Immature natural killer cell (primary cell): ENCODE results near the gene ZNF423. TPM values are rescaled to one million over a fixed set of nuclear protein-coding genes. Genes with fewer than 3 reads are reported as not detected.

Experiments
- DNase-seq, 3 donors: peaks; one replicate each; pipeline ENCODE4 v3.0.0; 2022; ENCODE audit warnings: mixed read lengths in 1 of 3
- H3K27ac Mint-ChIP-seq, 6 donors: one replicate each; pipeline ENCODE4 v1.8.0; 2020; ENCODE audit warnings: mixed read lengths in 6 of 6, mild to moderate bottlenecking in 5 of 6, inconsistent platforms in 4 of 6, moderate library complexity in 3 of 6
- H3K27me3 Mint-ChIP-seq, 3 donors: one replicate each; pipeline ENCODE4 v1.8.0; 2020 to 2021; ENCODE audit warnings: low read depth in 3 of 3, mild to moderate bottlenecking in 3 of 3, mixed read lengths in 3 of 3, moderate library complexity in 3 of 3, inconsistent platforms in 1 of 3
- H3K36me3 Mint-ChIP-seq, 3 donors: one replicate each; pipeline ENCODE4 v1.8.0; 2020; ENCODE audit warnings: mixed read lengths in 3 of 3, inconsistent platforms in 2 of 3, mild to moderate bottlenecking in 2 of 3
- H3K4me1 Mint-ChIP-seq, 2 donors: one replicate each; pipeline ENCODE4 v1.8.0; 2020; ENCODE audit warnings: inconsistent platforms in 2 of 2, mild to moderate bottlenecking in 2 of 2, mixed read lengths in 2 of 2, moderate library complexity in 1 of 2
- H3K4me3 Mint-ChIP-seq, 5 donors: one replicate each; pipeline ENCODE4 v1.8.0; 2020; ENCODE audit warnings: mild to moderate bottlenecking in 5 of 5, mixed read lengths in 5 of 5, inconsistent platforms in 3 of 5, moderate library complexity in 3 of 5
- H3K9me3 Mint-ChIP-seq, 6 donors: one replicate each; pipeline ENCODE4 v1.8.0; 2020; ENCODE audit warnings: mild to moderate bottlenecking in 6 of 6, mixed read lengths in 6 of 6, inconsistent platforms in 4 of 6, moderate library complexity in 3 of 6
- polyA plus RNA-seq, 3 donors: library from polyadenylated mRNA; unstranded; fragments of 300-500 nt; fragmentation: Illumina TruSeq; gene quantifications; one replicate each; pipeline ENCODE4 v1.2.3, GENCODE V29; 2021

The ZNF423 gene
- polyA plus RNA-seq, 3 donors from 2014 or later: not detected

DNA sequence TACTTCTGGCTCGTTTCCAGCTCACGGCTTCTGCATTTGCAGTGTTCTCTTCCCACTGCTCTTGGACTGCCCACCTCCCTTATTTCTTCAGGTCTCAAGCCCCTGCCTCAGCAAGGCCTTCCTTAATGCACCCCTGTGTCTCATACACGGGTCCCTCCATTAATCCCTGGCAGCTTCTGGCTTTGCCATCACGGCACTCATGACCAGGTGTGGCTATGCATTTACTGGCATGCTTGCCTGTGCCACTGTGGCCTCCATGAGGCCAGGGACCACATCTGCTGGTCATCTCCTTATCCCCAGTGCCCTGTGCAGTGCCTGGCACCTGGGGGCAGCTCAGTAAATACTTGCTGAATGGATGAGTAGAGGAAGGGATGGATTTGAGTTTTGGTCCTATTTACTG, 368.2 kb downstream of the ZNF423 start:
- Mint-ChIP-seq H3K4me1 (no peaks in the 10 kb centered on the region), H3K9me3 (no peaks in the 10 kb centered on the region), H3K4me3 (no peak overlapping the region), H3K27ac (no peak overlapping the region), H3K36me3 (no peaks in the 10 kb centered on the region), H3K27me3 (peaks cover 3 to 5% (median 4%) of the 10 kb centered on the region in 3 donors)
- no peak for DNase-seq

DNA sequence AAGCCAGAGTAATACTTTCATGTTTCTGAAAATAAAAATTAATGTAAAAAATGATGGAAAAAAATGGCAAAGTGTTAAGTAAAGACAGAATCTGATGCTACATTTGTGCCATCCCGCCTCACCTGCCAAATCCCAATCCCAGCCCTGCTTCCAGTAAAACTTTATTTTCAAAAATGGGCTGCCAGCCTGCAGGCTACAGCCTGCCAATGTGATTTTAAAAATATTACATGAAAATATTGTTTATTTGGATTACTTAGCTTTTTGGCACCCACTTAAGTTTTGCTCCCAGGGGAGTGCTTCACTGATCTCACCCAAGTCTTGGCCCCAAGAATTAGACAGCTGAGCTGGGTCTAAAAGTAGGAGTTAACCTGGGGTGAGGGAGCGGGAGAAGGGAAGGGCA, 369.5 kb downstream of the ZNF423 start:
- Mint-ChIP-seq H3K27me3 (peaks cover 2 to 6% (median 5%) of the 10 kb centered on the region in 3 donors), H3K4me1 (no peaks in the 10 kb centered on the region), H3K27ac (no peak overlapping the region), H3K9me3 (no peaks in the 10 kb centered on the region), H3K36me3 (no peaks in the 10 kb centered on the region), H3K4me3 (no peak overlapping the region)
- DNase-seq: no peak

DNA sequence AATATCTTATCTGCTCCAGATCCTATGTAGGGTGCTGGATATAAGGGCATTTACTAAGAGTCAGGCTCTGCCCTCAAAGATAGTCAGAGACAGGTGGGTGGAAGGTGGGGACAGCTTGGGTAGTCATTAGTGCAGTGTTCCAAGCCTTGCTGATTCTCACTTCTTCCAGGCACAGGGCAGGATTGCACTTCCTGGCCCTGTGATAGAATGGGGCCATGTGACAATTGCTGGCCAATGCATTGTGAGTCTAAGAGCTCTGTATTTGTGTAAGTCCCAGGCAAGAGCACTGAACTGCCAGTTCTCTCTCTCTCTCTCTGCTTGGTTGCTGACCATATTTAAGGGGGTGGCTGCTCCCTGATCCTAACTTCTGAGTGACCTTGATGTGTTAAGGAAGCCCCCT, 370.2 kb downstream of the ZNF423 start:
- H3K36me3 Mint-ChIP-seq: no peaks in the 10 kb centered on the region
- H3K9me3 Mint-ChIP-seq: no peaks in the 10 kb centered on the region
- no peak overlapping the region for H3K27ac Mint-ChIP-seq
- peaks cover 2 to 7% (median 6%) of the 10 kb centered on the region in 3 donors for H3K27me3 Mint-ChIP-seq
- DNase-seq: no peak
- no peak overlapping the region for H3K4me3 Mint-ChIP-seq
- no peaks in the 10 kb centered on the region for H3K4me1 Mint-ChIP-seq

DNA sequence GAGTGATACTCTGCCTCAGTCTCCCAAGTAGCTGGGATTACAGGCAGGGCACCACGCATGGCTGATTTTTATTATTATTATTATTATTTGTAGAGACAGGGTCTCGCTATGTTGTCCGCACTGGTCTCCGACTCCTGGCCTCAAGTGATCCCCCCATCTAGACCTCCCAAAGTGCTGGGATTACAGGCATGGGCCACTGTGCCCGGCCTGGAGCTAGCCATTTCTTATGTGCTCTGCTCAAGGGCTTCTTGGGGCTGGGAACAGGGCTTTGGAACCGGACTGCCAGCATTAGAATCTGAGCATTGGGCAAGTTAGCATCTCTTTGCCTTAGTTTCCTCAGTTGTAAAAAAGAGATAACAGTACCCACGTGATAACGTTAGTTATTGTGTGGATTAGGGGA, 371.0 kb downstream of the ZNF423 start:
- no peaks in the 10 kb centered on the region for H3K9me3 Mint-ChIP-seq
- H3K27ac Mint-ChIP-seq: no peak overlapping the region
- no peaks in the 10 kb centered on the region for H3K4me1 Mint-ChIP-seq
- H3K4me3 Mint-ChIP-seq: no peak overlapping the region
- H3K36me3 Mint-ChIP-seq: no peaks in the 10 kb centered on the region
- peaks cover 2 to 7% (median 6%) of the 10 kb centered on the region in 3 donors for H3K27me3 Mint-ChIP-seq
- DNase-seq: no peak

DNA sequence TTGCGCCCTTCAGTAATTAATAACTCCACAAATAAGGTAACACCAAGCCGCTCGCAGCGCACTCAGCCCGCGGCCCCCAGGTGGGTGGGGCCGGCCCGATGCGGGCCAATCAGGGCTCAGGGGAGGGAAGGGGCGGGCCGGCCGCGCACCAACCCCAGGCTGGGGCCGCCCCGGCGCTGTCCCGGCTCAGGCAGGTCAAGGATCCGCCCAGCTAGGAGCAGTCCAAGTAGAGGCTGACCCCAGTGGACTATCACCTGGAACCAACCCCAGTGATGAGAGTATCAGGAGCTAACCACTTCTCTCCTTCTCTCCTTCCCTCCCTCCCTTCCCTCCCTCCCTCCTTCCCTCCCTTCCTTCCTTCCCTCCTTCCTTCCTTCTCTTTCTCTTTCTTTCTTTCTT, 371.5 kb downstream of the ZNF423 start:
- Mint-ChIP-seq H3K27ac (no peak overlapping the region), H3K27me3 (peaks cover 2 to 7% (median 6%) of the 10 kb centered on the region in 3 donors), H3K4me1 (no peaks in the 10 kb centered on the region), H3K9me3 (no peaks in the 10 kb centered on the region), H3K4me3 (no peak overlapping the region), H3K36me3 (no peaks in the 10 kb centered on the region)
- no peak for DNase-seq

DNA sequence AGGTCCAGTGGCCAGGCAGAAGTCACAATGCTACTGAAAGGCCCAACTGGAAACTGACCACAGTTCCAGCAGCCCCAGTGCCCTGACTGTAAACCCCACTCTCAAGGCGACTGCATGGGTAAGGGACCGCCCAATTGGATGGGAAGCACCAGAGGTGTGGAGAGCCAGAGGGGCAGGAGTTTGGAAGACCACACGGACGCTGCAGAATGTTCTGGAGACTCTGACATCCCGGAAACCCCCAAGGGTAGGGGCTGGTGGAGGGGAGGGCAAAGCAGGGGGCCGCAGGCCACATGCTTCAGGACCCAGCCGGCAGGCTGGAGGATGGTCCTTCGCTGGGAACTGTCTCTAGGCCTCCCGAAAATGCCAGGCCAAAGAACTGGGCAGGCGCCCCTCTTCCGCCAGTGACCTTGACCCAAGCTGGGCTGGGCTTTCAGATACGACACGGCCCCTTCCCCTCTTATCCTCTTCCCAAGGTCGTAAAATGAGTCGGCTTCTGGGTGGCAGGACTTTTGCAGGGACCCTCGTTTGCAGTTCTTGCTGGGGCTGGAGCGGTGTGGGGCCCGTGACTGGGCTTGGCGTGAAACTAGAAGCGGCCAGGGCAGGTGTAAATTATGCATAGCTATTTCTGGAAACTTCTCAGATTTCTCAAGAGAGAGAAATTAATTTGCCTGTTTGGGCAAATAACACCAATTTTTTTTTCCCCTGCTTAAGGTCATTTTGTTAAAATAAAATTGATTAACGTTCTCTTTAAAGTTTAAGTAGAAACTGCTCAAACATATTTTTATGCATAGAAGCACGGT, 372.1 kb downstream of the ZNF423 start:
- no peak overlapping the region for H3K27ac Mint-ChIP-seq
- peaks cover 2 to 7% (median 6%) of the 10 kb centered on the region in 3 donors for H3K27me3 Mint-ChIP-seq
- no peaks in the 10 kb centered on the region for H3K4me1 Mint-ChIP-seq
- H3K4me3 Mint-ChIP-seq: no peak overlapping the region
- no peaks in the 10 kb centered on the region for H3K9me3 Mint-ChIP-seq
- no peak for DNase-seq
- H3K36me3 Mint-ChIP-seq: no peaks in the 10 kb centered on the region

DNA sequence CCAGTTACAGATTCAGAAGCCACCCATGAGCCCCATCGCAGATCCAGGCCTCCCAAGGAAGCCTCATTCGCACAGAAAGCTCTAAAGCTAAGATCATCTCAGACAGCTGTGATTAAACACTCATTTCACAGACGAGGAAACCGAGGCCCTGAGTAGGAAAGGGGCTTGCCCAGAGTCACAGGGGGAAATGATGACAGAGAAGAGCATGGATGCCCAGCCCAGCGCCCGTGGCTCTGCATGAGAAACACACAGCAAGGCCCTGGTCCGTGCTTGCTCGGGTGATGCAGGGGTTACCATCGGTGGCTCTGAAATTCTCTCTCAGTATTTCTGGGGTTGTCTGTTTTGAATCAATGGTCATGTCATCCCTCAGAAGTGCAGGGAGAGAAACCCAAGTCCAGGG, 372.7 kb downstream of the ZNF423 start:
- Mint-ChIP-seq H3K9me3 (no peaks in the 10 kb centered on the region), H3K27ac (no peak overlapping the region), H3K4me1 (no peaks in the 10 kb centered on the region), H3K4me3 (no peak overlapping the region), H3K27me3 (peaks cover 2 to 11% (median 7%) of the 10 kb centered on the region in 3 donors), H3K36me3 (no peaks in the 10 kb centered on the region)
- no peak for DNase-seq

DNA sequence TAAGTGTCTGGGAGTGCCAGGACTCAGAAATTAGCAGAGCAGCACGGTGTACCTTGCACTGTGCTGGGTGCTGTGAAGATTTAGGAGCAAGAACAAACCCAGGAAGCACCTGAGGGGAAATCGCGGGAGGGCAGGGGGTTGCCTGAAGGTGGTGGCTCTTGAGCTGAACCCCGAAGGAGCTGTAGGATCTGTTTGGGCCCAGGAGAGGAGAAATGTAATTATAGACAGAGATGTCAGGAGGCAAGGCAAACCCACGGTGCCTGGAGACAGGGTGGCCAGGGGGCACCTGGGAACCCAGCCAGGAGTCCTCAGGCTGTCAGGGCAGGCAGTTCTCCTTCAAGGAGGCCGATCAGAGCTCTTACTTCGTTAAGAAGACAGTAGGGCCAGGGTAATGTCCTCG, 373.2 kb downstream of the ZNF423 start:
- no peaks in the 10 kb centered on the region for H3K9me3 Mint-ChIP-seq
- no peak overlapping the region for H3K27ac Mint-ChIP-seq
- H3K4me1 Mint-ChIP-seq: no peaks in the 10 kb centered on the region
- no peaks in the 10 kb centered on the region for H3K36me3 Mint-ChIP-seq
- no peak for DNase-seq
- H3K4me3 Mint-ChIP-seq: no peak overlapping the region
- H3K27me3 Mint-ChIP-seq: peaks cover 2 to 11% (median 6%) of the 10 kb centered on the region in 3 donors

DNA sequence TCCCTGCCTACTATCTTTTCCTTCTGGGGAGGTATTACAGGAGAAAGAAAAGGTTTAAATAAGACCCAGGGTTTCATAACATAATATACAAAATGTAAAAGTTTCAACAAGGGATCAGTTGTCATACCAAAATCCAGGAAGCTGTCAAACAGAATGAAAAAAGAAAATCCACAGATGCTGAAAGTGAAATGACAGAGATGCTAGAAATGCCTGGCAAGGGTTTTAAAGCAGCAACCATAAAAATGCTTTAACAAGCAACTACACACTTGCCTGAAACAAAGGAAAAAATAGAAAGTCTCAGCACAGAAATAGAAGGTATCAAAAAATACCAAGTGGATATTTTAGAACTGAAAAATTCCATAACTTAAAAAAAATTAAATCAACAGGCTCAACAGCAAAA, 377.3 kb downstream of the ZNF423 start:
- H3K4me3 Mint-ChIP-seq: no peak overlapping the region
- no peaks in the 10 kb centered on the region for H3K4me1 Mint-ChIP-seq
- no peaks in the 10 kb centered on the region for H3K36me3 Mint-ChIP-seq
- DNase-seq: no peak
- H3K27me3 Mint-ChIP-seq: peaks cover 0 to 10% (median 9%) of the 10 kb centered on the region in 3 donors
- no peak overlapping the region for H3K27ac Mint-ChIP-seq
- no peaks in the 10 kb centered on the region for H3K9me3 Mint-ChIP-seq

DNA sequence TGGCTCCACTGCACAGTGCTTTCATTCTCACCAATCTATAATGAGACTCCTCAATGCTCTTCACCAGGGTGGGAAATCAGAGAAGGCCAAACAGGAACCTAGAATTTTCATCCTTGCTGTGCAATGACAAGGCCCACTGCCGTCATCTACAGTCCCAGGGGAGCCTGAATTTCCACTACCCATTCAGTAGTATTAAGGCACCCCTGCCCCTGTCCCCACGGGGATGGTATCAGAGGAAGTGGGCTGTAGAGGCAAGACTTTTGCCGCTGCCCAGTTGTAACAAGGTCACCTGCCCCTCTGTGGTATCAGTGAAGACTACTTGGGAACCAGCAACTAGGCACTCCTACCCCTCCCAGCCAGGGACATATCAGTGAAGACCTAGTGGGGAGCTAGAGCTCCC, 377.8 kb downstream of the ZNF423 start:
- Mint-ChIP-seq H3K4me3 (no peak overlapping the region), H3K9me3 (no peaks in the 10 kb centered on the region), H3K36me3 (no peaks in the 10 kb centered on the region), H3K27ac (no peak overlapping the region), H3K27me3 (peaks cover 0 to 10% (median 9%) of the 10 kb centered on the region in 3 donors), H3K4me1 (no peaks in the 10 kb centered on the region)
- no peak for DNase-seq

DNA sequence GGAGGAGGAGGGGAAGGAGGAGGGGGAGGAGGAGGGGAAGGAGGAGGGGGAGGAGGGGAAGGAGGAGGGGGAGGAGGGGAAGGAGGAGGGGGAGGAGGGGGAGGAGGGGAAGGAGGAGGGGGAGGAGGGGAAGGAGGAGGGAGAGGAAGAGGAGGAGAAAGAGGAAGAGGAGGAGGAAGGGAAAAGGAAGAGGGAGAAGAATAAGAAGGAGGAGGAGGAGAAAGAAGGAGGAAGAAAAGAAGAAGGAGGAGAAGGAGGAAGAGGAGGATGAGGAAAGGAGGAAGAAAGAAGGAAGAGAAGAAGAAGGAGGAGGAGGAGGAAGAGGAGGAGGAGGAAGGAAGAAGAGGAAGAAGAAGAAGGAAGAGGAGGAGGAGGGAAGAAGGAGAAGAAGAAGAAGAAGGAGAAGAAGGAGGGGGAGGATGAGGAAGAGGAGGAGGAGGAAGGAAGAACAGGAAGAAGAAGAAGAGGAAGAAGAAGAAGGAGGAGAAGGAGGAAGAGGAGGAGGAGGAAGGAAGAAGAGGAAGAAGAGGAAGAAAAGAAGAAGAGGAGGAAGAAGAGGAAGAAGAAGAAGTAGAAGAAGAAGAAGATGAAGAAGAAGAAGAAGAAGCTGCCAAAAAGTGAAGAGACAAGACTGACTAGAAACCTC, 378.5 kb downstream of the ZNF423 start:
- no peak overlapping the region for H3K4me3 Mint-ChIP-seq
- no peak overlapping the region for H3K27ac Mint-ChIP-seq
- H3K36me3 Mint-ChIP-seq: no peaks in the 10 kb centered on the region
- H3K27me3 Mint-ChIP-seq: peaks cover 0 to 9% (median 5%) of the 10 kb centered on the region in 3 donors
- DNase-seq: no peak
- no peaks in the 10 kb centered on the region for H3K9me3 Mint-ChIP-seq
- H3K4me1 Mint-ChIP-seq: no peaks in the 10 kb centered on the region

DNA sequence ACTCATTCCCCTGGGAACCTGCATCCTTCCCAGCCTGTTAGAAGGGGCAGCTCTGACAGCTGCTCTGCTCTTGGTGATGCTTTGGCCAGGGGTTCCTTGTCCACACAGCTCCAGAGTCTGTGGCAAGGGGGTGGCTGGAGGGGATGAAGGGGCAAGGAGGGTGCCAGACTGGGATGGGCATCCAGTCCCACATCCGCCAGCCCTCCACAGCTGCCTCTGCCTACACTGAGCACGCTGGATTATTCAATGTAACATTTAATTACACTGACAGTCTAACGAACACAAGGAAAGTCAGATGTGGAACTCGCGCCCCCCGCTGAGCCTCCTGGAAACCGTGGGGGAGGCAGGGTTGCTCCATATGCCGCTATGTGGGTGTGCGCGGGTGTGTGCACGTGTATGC, 381.2 kb downstream of the ZNF423 start:
- H3K27me3 Mint-ChIP-seq: peaks cover 0 to 7% (median 5%) of the 10 kb centered on the region in 3 donors
- no peak overlapping the region for H3K27ac Mint-ChIP-seq
- no peaks in the 10 kb centered on the region for H3K9me3 Mint-ChIP-seq
- no peak for DNase-seq
- H3K4me3 Mint-ChIP-seq: no peak overlapping the region
- no peaks in the 10 kb centered on the region for H3K36me3 Mint-ChIP-seq
- no peaks in the 10 kb centered on the region for H3K4me1 Mint-ChIP-seq

DNA sequence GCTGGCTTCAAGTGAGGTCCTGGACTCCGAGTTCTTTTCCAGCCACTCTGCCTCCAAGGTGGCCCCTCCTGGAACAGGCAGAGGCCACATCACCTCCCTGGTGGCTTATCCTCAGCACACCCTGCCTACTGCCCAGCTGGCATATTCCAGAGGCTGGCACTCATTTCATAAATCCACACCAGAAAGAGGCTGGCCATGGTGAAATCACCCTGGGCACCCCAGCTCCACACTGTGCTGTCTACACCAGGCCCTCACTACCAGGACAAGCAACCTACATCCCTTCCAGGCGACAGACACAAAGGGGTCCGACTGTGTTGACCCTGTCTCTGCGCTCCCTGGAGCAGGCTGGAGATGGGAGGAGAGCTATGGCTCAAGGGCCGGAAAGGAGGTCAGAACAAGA, 382.1 kb downstream of the ZNF423 start:
- DNase-seq: no peak

DNA sequence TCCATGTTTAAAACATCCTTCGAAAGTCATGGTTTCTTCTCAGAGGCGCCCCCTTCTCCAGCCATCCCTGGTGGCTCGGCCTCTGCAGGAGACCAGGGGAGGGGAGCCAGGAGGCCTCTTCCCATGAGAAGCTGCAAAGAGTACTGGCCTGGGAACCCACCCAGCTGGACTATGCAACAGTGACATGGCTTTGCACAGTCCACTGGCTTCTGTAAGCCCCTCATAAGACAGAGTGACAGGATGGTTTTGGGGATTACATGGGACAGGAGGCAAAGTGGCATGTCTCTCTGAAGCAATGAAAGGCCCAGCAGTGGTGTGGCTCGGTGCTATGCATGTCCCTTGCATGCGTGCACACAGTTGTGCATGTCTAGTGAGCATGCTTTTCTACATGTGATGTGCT, 382.8 kb downstream of the ZNF423 start:
- Mint-ChIP-seq H3K4me3 (no peak overlapping the region), H3K27ac (no peak overlapping the region), H3K27me3 (peaks cover 0 to 3% (median 0%) of the 10 kb centered on the region in 3 donors), H3K9me3 (no peaks in the 10 kb centered on the region), H3K36me3 (no peaks in the 10 kb centered on the region), H3K4me1 (no peaks in the 10 kb centered on the region)
- no peak for DNase-seq

More for the DNA sequence above, 382.1 kb downstream of the ZNF423 start:
- Mint-ChIP-seq H3K27ac (no peak overlapping the region), H3K36me3 (no peaks in the 10 kb centered on the region), H3K9me3 (no peaks in the 10 kb centered on the region), H3K4me3 (no peak overlapping the region), H3K27me3 (peaks cover 0 to 7% (median 5%) of the 10 kb centered on the region in 3 donors), H3K4me1 (no peaks in the 10 kb centered on the region)
